Measurements from ENCODE around the gene LTK. TPM values are rescaled to one million over a fixed set of nuclear protein-coding genes. Genes with fewer than 3 reads are reported as not detected.

Gene LTK
- total RNA-seq (1 to 10 TPM; 2.0 to 7.0 (median 4.5) TPM), polyA plus RNA-seq (1 to 10 TPM in 2 of 3 donors, under 1 TPM in 1; 0.93 to 5.3 (median 4.5) TPM)
- long read RNA-seq, donor 1: 0 reads
- long read RNA-seq, donor 2: 0 reads

- Histone ChIP-seq H3K9me3 (no peaks in the 10 kb centered on the region), H3K4me3 (peak within 1 kb of the TSS; percentile 16 to 69 (median 42)), H3K27ac (peak within 1 kb of the TSS in 2 of 8 donors; percentile 9 to 37), H3K36me3 (peaks cover 0 to 18% (median 4%) of the 10 kb centered on the region in 6 donors), H3K4me1 (peaks cover 23 to 36% (median 28%) of the 10 kb centered on the region in 6 donors), H3K27me3 (replicated peaks in 1 of 7) (peaks cover 9 to 45% (median 28%) of the 10 kb centered on the region in 7 donors)
- intact Hi-C loops (cut with DNase I; ENCODE audit: low total_unique reads): no loop called here
- DNase-seq: no peak
- TF ChIP-seq POLR2AphosphoS5 (IDR thresholded peaks at IDR 0.05) (peak in 2 of 3 donors; percentile 36 to 59), POLR2A (IDR thresholded peaks at IDR 0.05) (no peak)
- 5 to 14% (median 8%) methylated on average over 10 to 33 of the region's 33 CpGs for WGBS, 5 donors
Observed at GRCh38 chr15:41513506-41514227, at the start of gene LTK. Gene LTK (minus strand): TSS chr15:41513827. CDS start chr15:41513709, 118 bp downstream.

GRCh38 chr15:41562784-41563198, 49.2 kb upstream of the LTK start:
- Histone ChIP-seq H3K4me3 (no peak overlapping the region), H3K9me3 (no peaks in the 10 kb centered on the region), H3K4me1 (peaks cover 24 to 94% (median 56%) of the 10 kb centered on the region in 6 donors), H3K27me3 (replicated peaks in 1 of 7) (peaks cover 0 to 35% (median 7%) of the 10 kb centered on the region in 7 donors), H3K36me3 (peaks cover 0 to 5% (median 0%) of the 10 kb centered on the region in 6 donors), H3K27ac (peak overlapping the region in 5 of 8 donors; percentile 7 to 70 (median 67))
- intact Hi-C loops (cut with DNase I; ENCODE audit: low total_unique reads): no loop called here
- TF ChIP-seq POLR2A (IDR thresholded peaks at IDR 0.05) (no peak), POLR2AphosphoS5 (IDR thresholded peaks at IDR 0.05) (peak in 1 of 3 donors; percentile 11)
- TF ChIP-seq, protein P1, sequence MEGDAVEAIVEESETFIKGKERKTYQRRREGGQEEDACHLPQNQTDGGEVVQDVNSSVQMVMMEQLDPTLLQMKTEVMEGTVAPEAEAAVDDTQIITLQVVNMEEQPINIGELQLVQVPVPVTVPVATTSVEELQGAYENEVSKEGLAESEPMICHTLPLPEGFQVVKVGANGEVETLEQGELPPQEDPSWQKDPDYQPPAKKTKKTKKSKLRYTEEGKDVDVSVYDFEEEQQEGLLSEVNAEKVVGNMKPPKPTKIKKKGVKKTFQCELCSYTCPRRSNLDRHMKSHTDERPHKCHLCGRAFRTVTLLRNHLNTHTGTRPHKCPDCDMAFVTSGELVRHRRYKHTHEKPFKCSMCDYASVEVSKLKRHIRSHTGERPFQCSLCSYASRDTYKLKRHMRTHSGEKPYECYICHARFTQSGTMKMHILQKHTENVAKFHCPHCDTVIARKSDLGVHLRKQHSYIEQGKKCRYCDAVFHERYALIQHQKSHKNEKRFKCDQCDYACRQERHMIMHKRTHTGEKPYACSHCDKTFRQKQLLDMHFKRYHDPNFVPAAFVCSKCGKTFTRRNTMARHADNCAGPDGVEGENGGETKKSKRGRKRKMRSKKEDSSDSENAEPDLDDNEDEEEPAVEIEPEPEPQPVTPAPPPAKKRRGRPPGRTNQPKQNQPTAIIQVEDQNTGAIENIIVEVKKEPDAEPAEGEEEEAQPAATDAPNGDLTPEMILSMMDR (IDR thresholded peaks at IDR 0.05 in 8 of 11, conservative IDR thresholded peaks at IDR 0.05 in 3 of 11): no peak
- WGBS, 5 donors: 75 to 84% (median 76%) methylated on average over 2 to 4 of the region's 4 CpGs
- DNase-seq: no peak

DNA sequence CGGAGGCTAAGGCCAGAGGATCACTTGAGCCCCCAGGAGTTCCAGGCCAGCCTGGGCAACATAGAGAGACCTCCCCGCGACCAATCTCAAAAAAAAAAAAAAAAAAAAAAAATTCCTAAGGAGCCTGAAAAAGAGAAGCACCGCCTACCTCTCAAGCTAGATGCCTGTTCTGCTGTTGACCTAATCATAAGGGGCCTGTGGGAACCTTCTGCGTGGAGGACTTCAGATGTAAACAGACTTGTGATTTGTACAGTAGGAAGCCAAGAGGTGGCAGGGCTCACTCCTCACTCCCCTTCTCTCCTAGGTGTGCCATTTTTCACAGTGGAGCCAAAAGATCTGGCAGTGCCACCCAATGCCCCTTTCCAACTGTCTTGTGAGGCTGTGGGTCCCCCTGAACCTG, 48.6 kb upstream of the LTK start:
- H3K36me3 ChIP-seq: peaks cover 0 to 5% (median 0%) of the 10 kb centered on the region in 6 donors
- no peaks in the 10 kb centered on the region for H3K9me3 ChIP-seq
- intact Hi-C loops (cut with DNase I; ENCODE audit: low total_unique reads): no loop called here
- TF ChIP-seq, protein P1 (IDR thresholded peaks at IDR 0.05 in 8 of 11, conservative IDR thresholded peaks at IDR 0.05 in 3 of 11): no peak
- no peak for TF ChIP-seq POLR2A (IDR thresholded peaks at IDR 0.05)
- TF ChIP-seq POLR2AphosphoS5 (IDR thresholded peaks at IDR 0.05): no peak
- peaks cover 0 to 39% (median 7%) of the 10 kb centered on the region in 7 donors for H3K27me3 ChIP-seq (replicated peaks in 1 of 7)
- DNase-seq: no peak
- H3K27ac ChIP-seq: peak overlapping the region in 5 of 8 donors; percentile 16 to 70 (median 39)
- 55 to 73% (median 64%) methylated on average over 5 of the region's 5 CpGs for WGBS, 5 donors
- H3K4me3 ChIP-seq: no peak overlapping the region
- H3K4me1 ChIP-seq: peaks cover 26 to 94% (median 61%) of the 10 kb centered on the region in 6 donors

- H3K27me3 ChIP-seq (replicated peaks in 1 of 7): peaks cover 0 to 39% (median 7%) of the 10 kb centered on the region in 7 donors
- no peak overlapping the region for H3K4me3 ChIP-seq
- 66 to 90% (median 85%) methylated on average over 2 to 3 of the region's 3 CpGs for WGBS, 5 donors
- no peaks in the 10 kb centered on the region for H3K9me3 ChIP-seq
- intact Hi-C loops (cut with DNase I; ENCODE audit: low total_unique reads): no loop called here
- H3K4me1 ChIP-seq: peaks cover 26 to 94% (median 64%) of the 10 kb centered on the region in 6 donors
- TF ChIP-seq POLR2AphosphoS5 (IDR thresholded peaks at IDR 0.05) (no peak), POLR2A (IDR thresholded peaks at IDR 0.05) (no peak)
- TF ChIP-seq, protein P1 (IDR thresholded peaks at IDR 0.05 in 8 of 11, conservative IDR thresholded peaks at IDR 0.05 in 3 of 11): no peak
- peaks cover 0 to 5% (median 0%) of the 10 kb centered on the region in 6 donors for H3K36me3 ChIP-seq
- H3K27ac ChIP-seq: peak overlapping the region in 5 of 8 donors; percentile 16 to 70 (median 39)
- DNase-seq: no peak
Observed at GRCh38 chr15:41561777-41562145, 48.1 kb upstream of the LTK start.

Measured in spleen (tissue), 13 donors.